GM12891 (cell line): ENCODE measurements around the gene OR4Q2. TPM values are rescaled to one million over a fixed set of nuclear protein-coding genes. Genes with fewer than 3 reads are reported as not detected.
A peak's percentile ranks its signal among the peaks of the same experiment; 100 is the strongest.
"Not testable (repeated sequence)": the region's sequence is repeated elsewhere in the genome, so short reads cannot be mapped to it uniquely, and the experiment has no call there.

Experiments used
- DNase-seq: peaks from one replicate; pipeline ENCODE4 v3.0.0; 2011; ENCODE audit warnings: low spot score; ENCODE audit not compliant: insufficient read length
- FAIRE-seq: peaks from 2 replicates; lab custom pipeline; 2011; peaks lifted over from hg19 to GRCh38; lab: Jason Lieb, UNC
- PAX5 ChIP-seq: IDR thresholded peaks from 2 replicates; pipeline ENCODE4 v1.6.1; 2011; ENCODE audit warnings: low read length, moderate library complexity, mild to moderate bottlenecking; ENCODE audit not compliant: insufficient read depth, severe bottlenecking
- POLR2A ChIP-seq: IDR thresholded peaks from 2 replicates; pipeline ENCODE4 v1.6.1; 2011; ENCODE audit warnings: low read depth, low read length, control low read depth
- POLR2AphosphoS5 ChIP-seq: IDR thresholded peaks from 2 replicates; pipeline ENCODE4 v1.6.1; 2011; ENCODE audit warnings: low read depth, low read length, control low read depth
- POU2F2 ChIP-seq: IDR thresholded peaks from 2 replicates; pipeline ENCODE4 v1.6.1; 2011; ENCODE audit warnings: low read depth, mild to moderate bottlenecking, control low read depth, low read length, moderate library complexity
- SPI1 ChIP-seq: IDR thresholded peaks from 2 replicates; pipeline ENCODE4 v1.6.1; 2011; ENCODE audit warnings: low read depth, low read length, control low read depth
- TAF1 ChIP-seq: IDR thresholded peaks from 2 replicates; pipeline ENCODE4 v1.6.1; 2011; ENCODE audit warnings: low read depth, low read length, control low read depth
- polyA plus RNA-seq: library from polyadenylated mRNA; unstranded; fragments of >200 nt; gene quantifications from one replicate; pipeline ENCODE4 v1.2.1, GENCODE V29; 2012; ENCODE audit warnings: low read depth, missing spikeins, inconsistent platforms; ENCODE audit not compliant: missing spikeins

The OR4Q2 gene
- not detected for polyA plus RNA-seq

GRCh38 chr14:20001863-20002262 is at the start of gene OR4Q2:
Gene OR4Q2 (plus strand): TSS chr14:20002163.
- DNase-seq: no peak
- no peak for FAIRE-seq
- no peak for TF ChIP-seq POLR2AphosphoS5
- no peak for TF ChIP-seq POU2F2
- no peak for TF ChIP-seq PAX5
- no peak for TF ChIP-seq TAF1
- TF ChIP-seq POLR2A: no peak
- no peak for TF ChIP-seq SPI1

- not testable (repeated sequence) for DNase-seq, FAIRE-seq
Measured at GRCh38 chr14:19969735-19970134, 32.2 kb upstream of the OR4Q2 start.

GRCh38 chr14:19974844-19975243 is 27.1 kb upstream of the OR4Q2 start:
- no peak for TF ChIP-seq POLR2A
- no peak for TF ChIP-seq SPI1
- TF ChIP-seq PAX5: no peak
- TF ChIP-seq TAF1: no peak
- no peak for TF ChIP-seq POLR2AphosphoS5
- no peak for TF ChIP-seq POU2F2
- no peak for FAIRE-seq
- no peak for DNase-seq

- TF ChIP-seq SPI1: no peak
- no peak for TF ChIP-seq POU2F2
- TF ChIP-seq TAF1: no peak
- TF ChIP-seq POLR2AphosphoS5: no peak
- TF ChIP-seq POLR2A: no peak
- TF ChIP-seq PAX5: no peak
- DNase-seq (no peak), FAIRE-seq (no peak)
Measured at GRCh38 chr14:19975291-19975690, 26.7 kb upstream of the OR4Q2 start, which contains the start of gene OR4K15. Gene OR4K15 (plus strand): TSS chr14:19975591. CDS start chr14:19975591, 0 bp downstream.

GRCh38 chr14:19993438-19993837 is 8.5 kb upstream of the OR4Q2 start:
- DNase-seq: no peak
- FAIRE-seq: no peak

GRCh38 chr14:20002319-20002718 is 356 bp downstream of the OR4Q2 start:
- TF ChIP-seq POLR2A: no peak
- no peak for TF ChIP-seq POU2F2
- no peak for TF ChIP-seq PAX5
- no peak for TF ChIP-seq TAF1
- TF ChIP-seq POLR2AphosphoS5: no peak
- no peak for TF ChIP-seq SPI1
- DNase-seq (no peak), FAIRE-seq (no peak)

More at GRCh38 chr14:19993438-19993837, 8.5 kb upstream of the OR4Q2 start:
- TF ChIP-seq POLR2A (no peak), PAX5 (no peak), TAF1 (no peak), POU2F2 (no peak), POLR2AphosphoS5 (no peak), SPI1 (no peak)

GRCh38 chr14:20008156-20008555 is 6.2 kb downstream of the OR4Q2 start:
- FAIRE-seq: no peak
- TF ChIP-seq POU2F2 (no peak), POLR2A (no peak)

GRCh38 chr14:20019257-20019865 is 17.4 kb downstream of the OR4Q2 start, which contains the start of gene OR4K14:
Gene OR4K14 (minus strand): TSS chr14:20019307. CDS start chr14:20015193, 4,114 bp downstream.
- TF ChIP-seq TAF1 (no peak), PAX5 (no peak), POU2F2 (no peak), POLR2AphosphoS5 (no peak), POLR2A (no peak)
- FAIRE-seq (peak; percentile 5), DNase-seq (no peak)

More at GRCh38 chr14:20008156-20008555, 6.2 kb downstream of the OR4Q2 start:
- DNase-seq: no peak

GRCh38 chr14:20031058-20031457 is 29.1 kb downstream of the OR4Q2 start:
- FAIRE-seq (no peak), DNase-seq (no peak)
- TF ChIP-seq POLR2AphosphoS5 (no peak), TAF1 (no peak), POLR2A (no peak), PAX5 (no peak), POU2F2 (no peak), SPI1 (no peak)

GRCh38 chr14:20035449-20035848 is 33.5 kb downstream of the OR4Q2 start:
- TF ChIP-seq PAX5: no peak
- no peak for TF ChIP-seq SPI1
- TF ChIP-seq TAF1: no peak
- no peak for TF ChIP-seq POU2F2
- TF ChIP-seq POLR2AphosphoS5: no peak
- no peak for TF ChIP-seq POLR2A
- no peak for FAIRE-seq
- no peak for DNase-seq
